ENCODE measurements around the gene ARGFX.

The ARGFX gene

DNA sequence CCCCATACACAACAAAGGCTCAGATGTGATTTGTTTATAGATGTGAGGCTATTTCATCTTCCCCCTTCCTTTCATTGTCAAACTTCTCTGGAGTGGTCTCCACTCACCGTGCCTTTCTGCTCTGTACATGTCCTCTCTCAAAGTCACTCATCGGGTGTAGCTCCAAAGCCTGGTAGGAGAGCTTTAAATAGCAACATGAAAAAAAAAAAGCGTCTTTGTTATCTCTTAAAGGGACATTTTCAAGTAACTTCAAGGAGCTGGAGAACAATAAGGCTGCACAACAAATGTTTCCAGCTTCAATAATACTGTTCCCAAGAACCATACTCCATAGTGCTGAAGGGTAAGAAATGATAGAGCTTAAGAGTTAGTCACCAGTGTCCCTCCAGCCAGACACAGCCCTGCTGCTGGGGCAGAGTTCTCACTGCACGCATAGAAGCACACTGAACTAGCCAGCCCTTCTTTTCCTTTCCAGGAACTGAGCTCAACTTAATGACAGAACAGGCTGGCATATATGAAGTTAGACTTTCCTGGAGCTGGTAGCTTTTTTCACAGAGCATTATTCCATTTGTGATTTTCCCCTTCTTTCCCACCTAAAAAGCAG, 33.6 kb downstream of the ARGFX start:
- no peak for DNase-seq

- DNase-seq: no peak
Measured at GRCh38 chr3:121604759-121605158, 37.0 kb downstream of the ARGFX start.

DNA sequence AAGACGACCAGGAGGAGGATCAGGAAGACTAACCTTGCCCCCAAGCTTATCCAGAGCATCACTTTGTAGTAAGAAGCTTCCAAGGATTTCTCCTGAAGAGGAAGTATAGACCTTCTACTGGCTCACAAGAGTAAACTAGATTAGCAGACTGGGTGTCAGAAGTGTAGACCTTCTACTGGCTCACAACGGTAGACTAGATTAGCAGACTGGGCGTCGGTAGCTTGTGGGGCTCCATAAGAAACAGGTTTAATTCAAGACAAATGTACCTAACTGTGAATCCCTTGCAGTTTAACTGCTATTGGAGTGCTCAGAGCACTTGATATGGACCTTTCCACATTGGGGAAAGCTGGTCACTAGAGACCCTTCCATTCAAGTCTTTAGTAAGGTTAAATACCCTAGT, 38.4 kb downstream of the ARGFX start:
- DNase-seq: no peak
